Ascending aorta (tissue), 2 donors: ENCODE measurements around the gene IZUMO4. TPM values are rescaled to one million over a fixed set of nuclear protein-coding genes. Genes with fewer than 3 reads are reported as not detected.

Source experiments
- DNase-seq, 2 donors: peaks; one replicate each; pipeline ENCODE4 v3.0.0-alpha.2; 2019; ENCODE audit warnings: low spot score in 2 of 2
- H3K27ac ChIP-seq, 2 donors: fragments of 200-600 bp; sonication (generic); one replicate each; pipeline ENCODE4 v1.5.1; 2016 to 2017; ENCODE audit warnings: mild to moderate bottlenecking in 1 of 2
- H3K27me3 ChIP-seq: fragments of 200-600 bp; sonication (generic); one replicate; pipeline ENCODE4 v1.5.1; 2017
- H3K36me3 ChIP-seq, 2 donors: fragments of 200-600 bp; sonication (generic); one replicate each; pipeline ENCODE4 v1.5.1; 2016
- H3K4me1 ChIP-seq, 2 donors: fragments of 200-600 bp; sonication (generic); one replicate each; pipeline ENCODE4 v1.5.1; 2016 to 2017; ENCODE audit warnings: mild to moderate bottlenecking in 1 of 2
- H3K4me3 ChIP-seq, 2 donors: fragments of 200-600 bp; sonication (generic); one replicate each; pipeline ENCODE4 v1.5.1; 2016 to 2017; ENCODE audit warnings: mild to moderate bottlenecking in 1 of 2
- H3K9me3 ChIP-seq, 2 donors: fragments of 200-600 bp; sonication (generic); one replicate each; pipeline ENCODE4 v1.5.1; 2016
- CTCF ChIP-seq, 3 experiments: fragments of 200-600 bp in 2 of 3; fragments of 450-650 bp in 1 of 3; sonication (generic) in 2 of 3; IDR thresholded peaks; one replicate each; pipeline ENCODE4 v1.5.1; 2016 to 2019; ENCODE audit warnings: antibody characterized with exemption in 3 of 3, mild to moderate bottlenecking in 1 of 3, moderate library complexity in 1 of 3
- intact Hi-C: fragments of 100-400 bp; cut with DNase I; formaldehyde crosslinking; loops from one replicate; pipeline ENCODE4 v1.15.1; 2023
- total RNA-seq: library from RNA; depleted of rRNA; stranded (reverse); fragments of >200 nt; gene quantifications from one replicate; pipeline ENCODE4 v1.1.0, GENCODE V29; 2016

The IZUMO4 gene
- total RNA-seq, 1 donor from 2014 or later = not detected

GRCh38 chr19:2097886-2098327, 1.2 kb downstream of the IZUMO4 start:
- no peak for TF ChIP-seq CTCF (IDR thresholded peaks at IDR 0.05)

GRCh38 chr19:2099054-2099501, 2.4 kb downstream of the IZUMO4 start:
- H3K27ac ChIP-seq = no peak overlapping the region
- no peak for TF ChIP-seq CTCF (IDR thresholded peaks at IDR 0.05)
- H3K27me3 ChIP-seq = no peaks in the 10 kb centered on the region
- intact Hi-C loops = loop anchor here (5.0 kb wide), 1 partner anchor 293 kb away; no protein-coding TSS in a partner anchor
- no peak overlapping the region for H3K4me3 ChIP-seq
- no peaks in the 10 kb centered on the region for H3K9me3 ChIP-seq
- peaks cover 8 to 18% of the 10 kb centered on the region in 2 donors for H3K4me1 ChIP-seq
- DNase-seq = no peak
- peaks cover 28 to 32% of the 10 kb centered on the region in 2 donors for H3K36me3 ChIP-seq

More at GRCh38 chr19:2097886-2098327, 1.2 kb downstream of the IZUMO4 start:
- intact Hi-C loops = loop anchor here (1.0 to 5.0 kb wide), 4 partner anchors 37 to 294 kb away; partner anchors contain the start of genes LSM7, MKNK2 and SPPL2B
- no peak for DNase-seq
- Histone ChIP-seq H3K4me1 (peaks cover 8 to 18% of the 10 kb centered on the region in 2 donors), H3K9me3 (no peaks in the 10 kb centered on the region), H3K4me3 (peak overlapping the region in 1 of 2 donors; percentile 71), H3K36me3 (peaks cover 28 to 32% of the 10 kb centered on the region in 2 donors), H3K27me3 (no peaks in the 10 kb centered on the region), H3K27ac (no peak overlapping the region)

- peaks cover 7 to 13% of the 10 kb centered on the region in 2 donors for H3K4me1 ChIP-seq
- H3K27ac ChIP-seq = no peak overlapping the region
- no peak for TF ChIP-seq CTCF (IDR thresholded peaks at IDR 0.05)
- H3K27me3 ChIP-seq = no peaks in the 10 kb centered on the region
- intact Hi-C loops = loop anchor here (5.0 kb wide), 1 partner anchor 292 kb away; no protein-coding TSS in a partner anchor
- peaks cover 31 to 41% of the 10 kb centered on the region in 2 donors for H3K36me3 ChIP-seq
- DNase-seq = no peak
- H3K4me3 ChIP-seq = no peak overlapping the region
- no peaks in the 10 kb centered on the region for H3K9me3 ChIP-seq
These were observed 3.4 kb downstream of the IZUMO4 start for GRCh38 chr19:2099937-2100718.

GRCh38 chr19:2100719-2101061, 4.0 kb downstream of the IZUMO4 start:
- H3K9me3 ChIP-seq = no peaks in the 10 kb centered on the region
- DNase-seq = no peak
- H3K4me3 ChIP-seq = no peak overlapping the region
- H3K27me3 ChIP-seq = no peaks in the 10 kb centered on the region
- intact Hi-C loops = no loop called here
- H3K4me1 ChIP-seq = peaks cover 6 to 9% of the 10 kb centered on the region in 2 donors
- no peak for TF ChIP-seq CTCF (IDR thresholded peaks at IDR 0.05)
- H3K36me3 ChIP-seq = peaks cover 36 to 47% of the 10 kb centered on the region in 2 donors
- H3K27ac ChIP-seq = no peak overlapping the region

- Histone ChIP-seq H3K27ac (no peak overlapping the region), H3K4me3 (no peak overlapping the region), H3K9me3 (no peaks in the 10 kb centered on the region), H3K36me3 (peaks cover 44 to 57% of the 10 kb centered on the region in 2 donors), H3K27me3 (no peaks in the 10 kb centered on the region), H3K4me1 (peaks cover 6 to 9% of the 10 kb centered on the region in 2 donors)
- DNase-seq = no peak
- no peak for TF ChIP-seq CTCF (IDR thresholded peaks at IDR 0.05)
- intact Hi-C loops = no loop called here
These were observed 5.0 kb downstream of the IZUMO4 start for GRCh38 chr19:2101417-2102335.
